ENCODE results near the gene SARDH.
A peak's percentile ranks its signal among the peaks of the same experiment; 100 is the strongest.

The SARDH gene

DNA sequence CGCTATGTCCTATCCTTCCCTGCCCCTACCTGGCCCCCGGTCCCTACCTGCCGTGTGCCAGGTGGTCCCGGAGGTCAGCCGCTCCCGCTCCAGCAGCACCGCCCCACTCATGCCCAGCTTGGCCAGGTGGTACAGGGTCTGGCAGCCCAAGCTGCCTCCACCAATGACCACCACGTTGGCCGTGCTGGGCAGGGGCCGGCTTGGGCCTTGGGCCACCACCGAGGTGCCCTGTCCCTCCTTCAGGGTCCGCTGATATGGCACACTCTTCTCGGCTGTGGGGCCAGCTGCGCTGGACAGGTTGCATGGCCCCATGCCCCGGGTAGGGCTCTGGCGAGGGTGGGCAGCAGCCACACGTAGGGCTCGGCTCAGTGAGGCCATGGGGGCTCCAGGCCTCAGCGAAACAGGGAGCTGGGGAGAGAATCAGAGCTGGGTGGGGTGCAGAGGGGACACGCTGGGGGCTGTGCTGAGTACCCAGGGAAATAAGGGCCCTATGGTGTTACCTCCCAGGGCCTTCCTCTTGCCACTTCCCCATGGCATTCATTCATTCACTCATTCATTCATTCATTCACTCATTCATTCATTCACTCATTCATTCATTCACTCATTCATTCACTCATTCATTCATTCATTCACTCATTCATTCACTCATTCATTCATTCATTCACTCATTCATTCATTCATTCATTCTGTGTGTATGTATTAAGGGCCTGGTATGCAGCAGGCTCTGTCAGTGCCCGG, 4.2 kb downstream of the SARDH start:
- DNase-seq (ENCODE audit: low read depth in 2 of 2): no peak

GRCh38 chr9:133733421-133733795, 4.7 kb downstream of the SARDH start:
- DNase-seq (ENCODE audit: low read depth in 2 of 2): no peak

- no peak for DNase-seq (ENCODE audit: low read depth in 2 of 2)
Observed at GRCh38 chr9:133732639-133733408, 5.3 kb downstream of the SARDH start.

GRCh38 chr9:133731876-133732638, 6.1 kb downstream of the SARDH start:
- DNase-seq (ENCODE audit: low read depth in 2 of 2): no peak

- DNase-seq (ENCODE audit: low read depth in 2 of 2): no peak
Observed at GRCh38 chr9:133730994-133731715, 7.0 kb downstream of the SARDH start.

- no peak for DNase-seq (ENCODE audit: low read depth in 2 of 2)
Observed at GRCh38 chr9:133729617-133730281, 8.4 kb downstream of the SARDH start.

DNA sequence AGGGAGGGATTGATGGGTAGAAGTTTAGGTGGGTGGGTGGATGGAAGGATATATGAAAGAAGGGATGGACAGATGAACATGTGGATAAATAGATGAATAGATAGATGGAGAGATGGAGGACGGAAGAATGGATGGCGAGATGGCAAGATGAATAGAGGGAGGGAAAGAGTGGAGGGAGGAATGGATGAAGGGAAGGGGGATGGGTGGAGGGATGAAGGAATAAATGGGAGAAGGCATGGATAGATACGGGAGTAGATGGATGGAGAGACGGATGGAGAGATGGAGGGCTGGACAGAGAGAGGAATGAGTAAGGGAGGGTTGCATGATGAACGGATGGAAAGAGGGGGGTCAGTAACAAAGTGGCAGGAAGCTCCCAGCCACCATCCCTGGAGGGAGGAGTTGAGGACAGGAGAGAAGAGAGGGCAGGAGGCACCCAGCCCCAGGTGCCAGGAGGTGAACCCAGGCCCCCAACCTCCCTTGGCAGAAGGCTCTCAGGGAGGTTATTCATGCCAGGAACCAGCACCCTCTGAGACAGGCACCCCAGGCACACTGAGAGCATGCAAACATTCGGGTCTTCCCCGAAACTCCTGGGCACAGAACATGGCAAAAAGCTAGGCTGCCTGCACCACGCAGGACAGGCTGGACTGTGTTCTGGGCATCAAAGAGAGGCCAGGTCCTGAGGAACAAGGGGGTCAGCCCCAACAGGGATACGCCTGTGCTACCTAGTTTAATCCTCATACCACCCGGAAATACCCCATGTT, 9.1 kb downstream of the SARDH start:
- DNase-seq (ENCODE audit: low read depth in 2 of 2): no peak

DNA sequence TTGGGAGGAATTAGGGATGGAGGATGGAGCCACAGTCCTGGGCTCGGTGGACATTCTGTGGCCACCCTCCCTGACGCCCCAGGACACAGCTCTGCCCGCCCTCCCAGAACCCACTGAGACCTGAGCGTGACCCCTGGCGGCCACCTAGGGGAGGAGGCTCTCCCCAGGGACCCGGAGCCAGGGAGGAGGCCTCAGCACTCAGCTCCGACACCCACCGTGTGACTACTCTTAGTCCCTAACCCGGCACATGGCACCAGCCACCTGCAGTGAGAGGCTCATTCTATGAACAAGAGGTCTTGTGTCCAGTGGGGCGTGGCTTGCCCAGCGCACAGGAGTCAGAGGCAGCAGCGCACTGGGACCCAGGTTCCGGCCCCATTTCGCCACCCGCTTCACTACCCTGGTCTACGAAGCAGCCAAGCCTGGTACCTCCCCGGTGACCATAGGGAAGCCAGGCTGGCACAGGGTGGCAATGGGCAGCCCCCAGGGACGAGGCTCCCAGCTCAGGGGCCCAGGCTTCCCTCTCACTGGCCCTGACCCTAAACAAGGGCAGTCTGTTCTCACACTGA, 10.2 kb downstream of the SARDH start:
- DNase-seq (ENCODE audit: low read depth in 2 of 2): no peak

DNA sequence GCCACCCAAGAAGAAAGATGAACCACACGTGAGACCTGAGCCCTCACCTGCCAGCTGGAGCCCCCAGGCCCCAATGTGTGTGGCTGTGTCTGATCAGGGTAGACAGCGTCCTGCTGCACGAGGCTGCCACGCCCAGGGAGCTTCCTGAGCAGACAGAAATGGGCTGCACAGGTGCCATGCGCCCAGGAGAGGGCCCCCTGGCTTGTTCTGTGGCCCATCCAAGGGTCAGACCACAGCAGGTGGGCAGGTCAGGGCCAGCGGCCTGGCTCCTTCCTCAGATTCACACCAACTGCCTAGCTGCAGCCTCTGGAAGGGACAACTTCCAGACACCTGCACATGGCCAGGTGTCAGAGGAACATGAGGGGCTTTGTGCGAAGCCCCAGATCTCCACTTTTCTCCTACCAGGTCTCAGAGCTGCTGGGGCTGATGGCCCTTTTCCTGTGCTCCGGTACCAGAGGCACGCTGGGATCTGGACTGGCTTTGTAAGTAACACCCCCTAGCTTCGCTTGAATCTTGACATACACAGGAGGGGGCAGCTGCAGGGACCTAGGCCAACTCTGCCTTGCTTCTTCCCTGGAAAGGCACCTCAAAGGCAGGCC, 10.8 kb downstream of the SARDH start:
- DNase-seq (ENCODE audit: low read depth in 2 of 2): no peak

DNA sequence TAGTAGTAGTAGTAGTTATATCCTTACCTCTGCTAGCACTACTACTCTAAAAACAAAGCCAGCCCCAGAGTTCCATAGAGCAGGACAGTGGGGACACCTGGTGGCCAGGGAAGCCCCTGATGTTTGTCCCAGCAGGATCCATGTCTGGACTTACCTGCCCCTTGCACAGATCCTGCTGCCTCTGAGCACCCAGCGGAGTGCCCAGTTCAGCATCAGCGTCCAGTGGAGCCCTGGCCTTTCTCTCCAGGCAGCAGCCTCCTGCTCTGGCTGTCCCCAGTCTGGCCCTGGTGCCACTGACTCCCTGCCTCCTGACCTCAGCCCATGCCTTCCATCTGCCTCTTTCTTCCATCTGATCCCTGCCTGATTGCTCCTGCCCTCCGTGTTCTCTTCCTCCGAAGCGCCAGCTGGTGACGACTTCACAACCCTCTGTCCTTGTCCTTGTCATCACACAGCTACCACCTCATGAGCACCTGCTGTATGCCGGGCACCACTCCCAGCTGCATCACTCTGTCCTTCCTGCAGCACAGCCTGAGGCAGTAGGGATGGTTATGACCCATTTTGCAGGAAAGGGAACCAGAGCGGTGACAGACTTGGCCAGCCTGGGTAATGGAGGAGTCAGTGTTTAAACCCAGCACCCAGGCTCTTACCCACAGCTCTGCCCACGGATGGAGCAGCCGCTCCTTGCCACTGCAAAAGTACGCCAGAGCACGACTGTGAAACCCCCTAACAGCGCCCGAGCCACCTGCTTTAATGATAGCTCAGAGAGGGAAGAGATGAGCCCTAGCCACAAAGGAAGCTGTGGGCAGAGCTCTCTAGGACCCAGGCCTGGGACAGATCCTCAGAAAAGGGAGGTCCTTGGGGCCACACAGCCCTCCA, 11.5 kb downstream of the SARDH start:
- DNase-seq (ENCODE audit: low read depth in 2 of 2): peak; percentile 32 to 38

GRCh38 chr9:133725886-133726285, 12.3 kb downstream of the SARDH start:
- no peak for DNase-seq (ENCODE audit: low read depth in 2 of 2)

- DNase-seq (ENCODE audit: low read depth in 2 of 2): no peak
Observed at GRCh38 chr9:133718563-133719315, 19.4 kb downstream of the SARDH start.

GRCh38 chr9:133717113-133718031, 20.8 kb downstream of the SARDH start:
- no peak for DNase-seq (ENCODE audit: low read depth in 2 of 2)

- no peak for DNase-seq (ENCODE audit: low read depth in 2 of 2)
Observed at GRCh38 chr9:133716564-133717112, 21.5 kb downstream of the SARDH start.

DNA sequence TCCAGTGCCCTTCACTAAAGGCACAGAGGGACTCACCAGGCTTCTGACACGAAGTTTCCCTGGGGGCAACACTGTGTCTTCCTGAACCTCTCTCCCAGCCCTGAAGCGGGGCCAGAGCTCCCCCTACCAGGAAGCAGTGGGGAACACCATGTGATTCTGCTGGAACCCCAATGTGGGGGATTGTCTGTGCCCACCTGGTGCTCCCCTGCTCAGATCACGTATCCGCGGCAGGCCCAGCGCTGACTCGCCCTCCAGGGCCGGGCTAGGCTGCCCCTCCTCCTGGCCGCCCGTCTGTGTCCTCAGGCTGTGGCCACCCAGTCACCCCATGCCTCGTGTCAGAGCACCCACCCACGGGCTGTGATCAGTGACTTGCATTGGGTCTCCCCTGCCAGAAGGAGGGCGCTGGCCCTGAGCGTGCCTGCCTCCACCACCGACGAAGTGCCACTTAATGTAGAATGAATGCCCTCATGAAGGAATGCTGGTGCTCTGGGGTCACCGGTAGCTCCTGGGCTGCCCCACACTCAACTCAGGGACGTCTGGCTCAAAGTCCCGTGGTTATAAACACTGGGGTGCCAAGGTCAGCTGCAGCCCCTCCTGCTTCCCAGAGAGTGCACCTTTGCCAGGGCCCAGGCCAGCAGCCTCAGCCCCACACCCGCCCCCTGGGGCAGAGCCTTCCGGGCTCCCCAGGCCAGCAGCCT, 22.1 kb downstream of the SARDH start:
- DNase-seq (ENCODE audit: low read depth in 2 of 2): no peak

- DNase-seq (ENCODE audit: low read depth in 2 of 2): no peak
Observed at GRCh38 chr9:133715295-133715865, 22.8 kb downstream of the SARDH start.

Data from stimulated activated CD8-positive, alpha-beta memory T cell treated with anti-CD3 and anti-CD28 coated beads, Interleukin-7, amount 100 ng/mL, for 4 hours (primary cell).